ENCODE results near the gene PHB1.

GRCh38 chr17:49378311-49378710, 36.4 kb downstream of the PHB1 start:
- no peak for TF ChIP-seq POLR2A (IDR thresholded peaks at IDR 0.05; ENCODE audit: low read depth, low read length)
- no peak for TF ChIP-seq TAF1 (IDR thresholded peaks at IDR 0.05; ENCODE audit: borderline replicate concordance, low read depth, low read length)
- no peak for TF ChIP-seq POLR2AphosphoS5 (IDR thresholded peaks at IDR 0.05; ENCODE audit: low read depth, low read length)

All from GM12892 (cell line).